HepG2 (cell line): ENCODE data around the gene PGPEP1. TPM values are rescaled to one million over a fixed set of nuclear protein-coding genes. Genes with fewer than 3 reads are reported as not detected.

ENCODE experiments used
- GATAD2A ChIP-seq: IDR thresholded peaks from 2 replicates; pipeline ENCODE4 v1.6.1; 2016
- PAF1 ChIP-seq: IDR thresholded peaks from 2 replicates; pipeline ENCODE4 v1.6.1; 2016; ENCODE audit warnings: missing genetic modification reagents, missing compliant biosample characterization
- POLR2AphosphoS2 ChIP-seq: IDR thresholded peaks from 2 replicates; pipeline ENCODE4 v1.6.1; 2011; ENCODE audit warnings: low read depth, low read length, improper control_type of control experiment
- RORA ChIP-seq: sonication (generic); formaldehyde crosslinking; IDR thresholded peaks from 2 replicates; pipeline ENCODE4 v1.5.0; 2020; ENCODE audit warnings: mild to moderate bottlenecking, missing genetic modification reagents, moderate library complexity
- TAF1 ChIP-seq: sonication (generic); formaldehyde crosslinking; IDR thresholded peaks from 2 replicates; pipeline ENCODE4 v1.4.0; 2020; ENCODE audit warnings: missing genetic modification reagents
- ZFP36 ChIP-seq: fragments of 150-350 bp; IDR thresholded peaks from 2 replicates; pipeline ENCODE4 v1.6.1; 2018; ENCODE audit warnings: borderline replicate concordance, low read length, low read depth; ENCODE audit not compliant: partially characterized antibody
- ZNF225 ChIP-seq: sonication (generic); formaldehyde crosslinking; IDR thresholded peaks from 2 replicates; pipeline ENCODE4 v1.4.0; 2020; ENCODE audit warnings: mild to moderate bottlenecking, missing genetic modification reagents
- ZNF432 ChIP-seq: sonication (generic); formaldehyde crosslinking; IDR thresholded peaks from 2 replicates; pipeline ENCODE4 v1.5.0; 2020; ENCODE audit warnings: missing genetic modification reagents, mild to moderate bottlenecking, borderline replicate concordance
- ZNF546 ChIP-seq: sonication (generic); formaldehyde crosslinking; conservative IDR thresholded peaks from 2 replicates; pipeline ENCODE4 v1.8.1; 2023; ENCODE audit warnings: mild to moderate bottlenecking, missing genetic modification reagents
- ZNF547 ChIP-seq: sonication (generic); formaldehyde crosslinking; IDR thresholded peaks from 2 replicates; pipeline ENCODE4 v1.5.1; 2020; ENCODE audit warnings: mild to moderate bottlenecking, missing genetic modification reagents
- ZNF569 ChIP-seq: sonication (generic); formaldehyde crosslinking; IDR thresholded peaks from 2 replicates; pipeline ENCODE4 v1.5.0; 2020; ENCODE audit warnings: mild to moderate bottlenecking, missing genetic modification reagents, moderate library complexity, borderline replicate concordance
- ZNF746 ChIP-seq: sonication (generic); formaldehyde crosslinking; IDR thresholded peaks from 2 replicates; pipeline ENCODE4 v1.8.0; 2022; ENCODE audit warnings: mild to moderate bottlenecking, missing genetic modification reagents
- ZNF850 ChIP-seq: sonication (generic); formaldehyde crosslinking; conservative IDR thresholded peaks from 2 replicates; pipeline ENCODE4 v1.9.0; 2021; ENCODE audit warnings: mild to moderate bottlenecking, missing genetic modification reagents
- polyA plus RNA-seq, 8 experiments: library from polyadenylated mRNA; depleted of rRNA in 3 of 8; stranded (reverse) in 7 of 8; unstranded in 1 of 8; fragments of >200 nt; fragmentation: Illumina TruSeq in 4 of 8; extraction: Trizol in 4 of 8; gene quantifications; 2 replicates each; pipeline versions ENCODE4 v1.2.1 to v1.2.3, GENCODE V29; 2011 to 2016; ENCODE audit warnings: low read depth in 4 of 8, missing spikeins in 1 of 8, mixed read lengths in 1 of 8; ENCODE audit not compliant: insufficient read depth in 1 of 8
- total RNA-seq, 5 experiments: library from RNA; depleted of rRNA; stranded (reverse); fragments of >200 nt; fragmentation: Illumina TruSeq; extraction: Trizol; gene quantifications; 2 replicates each; pipeline ENCODE4 v1.2.3, GENCODE V29; 2016; ENCODE audit warnings: low read depth in 1 of 5
- TF ChIP-seq, protein P1 (sequence below): sonication (generic); formaldehyde crosslinking; IDR thresholded peaks from 2 replicates; pipeline ENCODE4 v1.8.0; 2022; ENCODE audit warnings: mild to moderate bottlenecking, missing genetic modification reagents; ENCODE audit not compliant: insufficient replicate concordance
- TF ChIP-seq, protein P2 (sequence below): sonication (generic); formaldehyde crosslinking; IDR thresholded peaks from 2 replicates; pipeline ENCODE4 v1.5.1; 2020; ENCODE audit warnings: mild to moderate bottlenecking, missing genetic modification reagents, borderline replicate concordance
- TF ChIP-seq, protein P3 (sequence below): sonication (generic); formaldehyde crosslinking; IDR thresholded peaks from 2 replicates; pipeline ENCODE4 v1.4.0; 2020; ENCODE audit warnings: mild to moderate bottlenecking, missing genetic modification reagents
- TF ChIP-seq, protein P4 (sequence below), 2 experiments: sonication (generic) in 1 of 2; formaldehyde crosslinking in 1 of 2; IDR thresholded peaks; 2 replicates each; pipeline versions ENCODE4 v1.4.0 to v1.6.1; 2016 to 2020; ENCODE audit warnings: borderline replicate concordance in 1 of 2, low read depth in 1 of 2, mild to moderate bottlenecking in 1 of 2, missing genetic modification reagents in 1 of 2

Gene PGPEP1
- total and polyA plus RNA-seq, 2 of the 13 experiments (the other 11 are each of a cell fraction or from before 2014, with no cell fraction given) = 53.1 to 56.6 TPM

DNA sequence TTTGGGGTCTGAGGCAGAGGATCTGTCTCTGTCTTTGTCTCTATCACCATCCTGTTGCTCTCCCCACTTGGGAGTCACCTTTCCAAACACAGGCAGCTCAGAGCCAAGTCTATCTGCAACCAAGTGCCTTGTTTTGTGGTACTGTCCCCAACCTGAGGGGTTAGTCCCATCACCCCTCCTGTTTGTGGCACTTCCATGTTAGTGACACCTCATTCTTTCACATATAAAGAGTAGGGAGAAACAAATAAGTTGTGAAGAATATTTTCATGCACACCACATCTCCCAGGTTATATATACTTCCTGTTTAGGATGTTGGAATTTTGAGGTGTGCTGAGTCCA lies 49.3 kb downstream of the PGPEP1 start (continued):
- TF ChIP-seq ZNF569 (no peak), TAF1 (CRISPR knock-in tag) (no peak), ZNF746 (CRISPR knock-in tag) (0 out of 2 replicates have a peak, but pooled peaks have one; percentile 25), ZFP36 (no peak), GATAD2A (CRISPR knock-in tag) (0 out of 2 replicates have a peak, but pooled peaks have one; percentile 7), RORA (CRISPR knock-in tag) (no peak), ZNF850 (CRISPR knock-in tag) (0 out of 2 replicates have a peak, but pooled peaks have one; percentile 44), ZNF547 (CRISPR knock-in tag) (no peak), ZNF225 (CRISPR knock-in tag) (no peak), PAF1 (CRISPR knock-in tag) (peak; percentile 98), ZNF432 (CRISPR knock-in tag) (no peak), ZNF546 (CRISPR knock-in tag) (no peak), POLR2AphosphoS2 (peak; percentile 38; the same call in 1 of the 2 replicates)
- TF ChIP-seq, protein P1, sequence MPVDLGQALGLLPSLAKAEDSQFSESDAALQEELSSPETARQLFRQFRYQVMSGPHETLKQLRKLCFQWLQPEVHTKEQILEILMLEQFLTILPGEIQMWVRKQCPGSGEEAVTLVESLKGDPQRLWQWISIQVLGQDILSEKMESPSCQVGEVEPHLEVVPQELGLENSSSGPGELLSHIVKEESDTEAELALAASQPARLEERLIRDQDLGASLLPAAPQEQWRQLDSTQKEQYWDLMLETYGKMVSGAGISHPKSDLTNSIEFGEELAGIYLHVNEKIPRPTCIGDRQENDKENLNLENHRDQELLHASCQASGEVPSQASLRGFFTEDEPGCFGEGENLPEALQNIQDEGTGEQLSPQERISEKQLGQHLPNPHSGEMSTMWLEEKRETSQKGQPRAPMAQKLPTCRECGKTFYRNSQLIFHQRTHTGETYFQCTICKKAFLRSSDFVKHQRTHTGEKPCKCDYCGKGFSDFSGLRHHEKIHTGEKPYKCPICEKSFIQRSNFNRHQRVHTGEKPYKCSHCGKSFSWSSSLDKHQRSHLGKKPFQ (CRISPR knock-in tag) = peak; percentile 39
- TF ChIP-seq, protein P2, sequence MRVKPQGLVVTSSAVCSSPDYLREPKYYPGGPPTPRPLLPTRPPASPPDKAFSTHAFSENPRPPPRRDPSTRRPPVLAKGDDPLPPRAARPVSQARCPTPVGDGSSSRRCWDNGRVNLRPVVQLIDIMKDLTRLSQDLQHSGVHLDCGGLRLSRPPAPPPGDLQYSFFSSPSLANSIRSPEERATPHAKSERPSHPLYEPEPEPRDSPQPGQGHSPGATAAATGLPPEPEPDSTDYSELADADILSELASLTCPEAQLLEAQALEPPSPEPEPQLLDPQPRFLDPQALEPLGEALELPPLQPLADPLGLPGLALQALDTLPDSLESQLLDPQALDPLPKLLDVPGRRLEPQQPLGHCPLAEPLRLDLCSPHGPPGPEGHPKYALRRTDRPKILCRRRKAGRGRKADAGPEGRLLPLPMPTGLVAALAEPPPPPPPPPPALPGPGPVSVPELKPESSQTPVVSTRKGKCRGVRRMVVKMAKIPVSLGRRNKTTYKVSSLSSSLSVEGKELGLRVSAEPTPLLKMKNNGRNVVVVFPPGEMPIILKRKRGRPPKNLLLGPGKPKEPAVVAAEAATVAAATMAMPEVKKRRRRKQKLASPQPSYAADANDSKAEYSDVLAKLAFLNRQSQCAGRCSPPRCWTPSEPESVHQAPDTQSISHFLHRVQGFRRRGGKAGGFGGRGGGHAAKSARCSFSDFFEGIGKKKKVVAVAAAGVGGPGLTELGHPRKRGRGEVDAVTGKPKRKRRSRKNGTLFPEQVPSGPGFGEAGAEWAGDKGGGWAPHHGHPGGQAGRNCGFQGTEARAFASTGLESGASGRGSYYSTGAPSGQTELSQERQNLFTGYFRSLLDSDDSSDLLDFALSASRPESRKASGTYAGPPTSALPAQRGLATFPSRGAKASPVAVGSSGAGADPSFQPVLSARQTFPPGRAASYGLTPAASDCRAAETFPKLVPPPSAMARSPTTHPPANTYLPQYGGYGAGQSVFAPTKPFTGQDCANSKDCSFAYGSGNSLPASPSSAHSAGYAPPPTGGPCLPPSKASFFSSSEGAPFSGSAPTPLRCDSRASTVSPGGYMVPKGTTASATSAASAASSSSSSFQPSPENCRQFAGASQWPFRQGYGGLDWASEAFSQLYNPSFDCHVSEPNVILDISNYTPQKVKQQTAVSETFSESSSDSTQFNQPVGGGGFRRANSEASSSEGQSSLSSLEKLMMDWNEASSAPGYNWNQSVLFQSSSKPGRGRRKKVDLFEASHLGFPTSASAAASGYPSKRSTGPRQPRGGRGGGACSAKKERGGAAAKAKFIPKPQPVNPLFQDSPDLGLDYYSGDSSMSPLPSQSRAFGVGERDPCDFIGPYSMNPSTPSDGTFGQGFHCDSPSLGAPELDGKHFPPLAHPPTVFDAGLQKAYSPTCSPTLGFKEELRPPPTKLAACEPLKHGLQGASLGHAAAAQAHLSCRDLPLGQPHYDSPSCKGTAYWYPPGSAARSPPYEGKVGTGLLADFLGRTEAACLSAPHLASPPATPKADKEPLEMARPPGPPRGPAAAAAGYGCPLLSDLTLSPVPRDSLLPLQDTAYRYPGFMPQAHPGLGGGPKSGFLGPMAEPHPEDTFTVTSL (CRISPR knock-in tag) = peak; percentile 66; the same call in 1 of the 2 replicates
- TF ChIP-seq, protein P3, sequence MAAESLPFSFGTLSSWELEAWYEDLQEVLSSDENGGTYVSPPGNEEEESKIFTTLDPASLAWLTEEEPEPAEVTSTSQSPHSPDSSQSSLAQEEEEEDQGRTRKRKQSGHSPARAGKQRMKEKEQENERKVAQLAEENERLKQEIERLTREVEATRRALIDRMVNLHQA = 0 out of 2 replicates have a peak, but pooled peaks have one; percentile 22
- TF ChIP-seq, protein P4, sequence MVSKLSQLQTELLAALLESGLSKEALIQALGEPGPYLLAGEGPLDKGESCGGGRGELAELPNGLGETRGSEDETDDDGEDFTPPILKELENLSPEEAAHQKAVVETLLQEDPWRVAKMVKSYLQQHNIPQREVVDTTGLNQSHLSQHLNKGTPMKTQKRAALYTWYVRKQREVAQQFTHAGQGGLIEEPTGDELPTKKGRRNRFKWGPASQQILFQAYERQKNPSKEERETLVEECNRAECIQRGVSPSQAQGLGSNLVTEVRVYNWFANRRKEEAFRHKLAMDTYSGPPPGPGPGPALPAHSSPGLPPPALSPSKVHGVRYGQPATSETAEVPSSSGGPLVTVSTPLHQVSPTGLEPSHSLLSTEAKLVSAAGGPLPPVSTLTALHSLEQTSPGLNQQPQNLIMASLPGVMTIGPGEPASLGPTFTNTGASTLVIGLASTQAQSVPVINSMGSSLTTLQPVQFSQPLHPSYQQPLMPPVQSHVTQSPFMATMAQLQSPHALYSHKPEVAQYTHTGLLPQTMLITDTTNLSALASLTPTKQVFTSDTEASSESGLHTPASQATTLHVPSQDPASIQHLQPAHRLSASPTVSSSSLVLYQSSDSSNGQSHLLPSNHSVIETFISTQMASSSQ (IDR thresholded peaks at IDR 0.05; ENCODE audit: low read depth) = no peak
- TF ChIP-seq, protein P4 (CRISPR knock-in tag; IDR thresholded peaks at IDR 0.05; ENCODE audit: borderline replicate concordance) = no peak
